ENCODE results near the gene CERS3. TPM values are rescaled to one million over a fixed set of nuclear protein-coding genes. Genes with fewer than 3 reads are reported as not detected.

Gene CERS3
- total RNA-seq, 4 donors from 2014 or later, result 0.11 TPM; not detected in 3

GRCh38 chr15:100400996-100401395 is 127.8 kb downstream of the CERS3 start:
- Histone ChIP-seq H3K27me3 (no peaks in the 10 kb centered on the region), H3K9me3 (no peaks in the 10 kb centered on the region), H3K27ac (replicated peaks in 1 of 4) (no peak overlapping the region), H3K4me1 (no peaks in the 10 kb centered on the region), H3K36me3 (no peaks in the 10 kb centered on the region), H3K4me3 (no peak overlapping the region)
- WGBS, result 86% methylated on average over 6 of the region's 6 CpGs
- TF ChIP-seq CTCF (IDR thresholded peaks at IDR 0.05), result no peak
- no peak for TF ChIP-seq EP300 (IDR thresholded peaks at IDR 0.05)
- no peak for TF ChIP-seq POLR2AphosphoS5 (IDR thresholded peaks at IDR 0.05)
- no peak for TF ChIP-seq POLR2A (IDR thresholded peaks at IDR 0.05; ENCODE audit: low read depth)
- intact Hi-C loops (cut with DNase I), result no loop called here
- DNase-seq (ENCODE audit: extremely low spot score), result no peak

GRCh38 chr15:100394736-100395440 is 133.9 kb downstream of the CERS3 start:
- Histone ChIP-seq H3K27me3 (no peaks in the 10 kb centered on the region), H3K4me1 (peaks cover 0 to 4% (median 0%) of the 10 kb centered on the region in 4 donors), H3K36me3 (no peaks in the 10 kb centered on the region), H3K27ac (replicated peaks in 1 of 4) (no peak overlapping the region), H3K9me3 (no peaks in the 10 kb centered on the region), H3K4me3 (no peak overlapping the region)
- WGBS, result 70% methylated on average over 4 of the region's 4 CpGs
- no peak for TF ChIP-seq EP300 (IDR thresholded peaks at IDR 0.05)
- no peak for TF ChIP-seq CTCF (IDR thresholded peaks at IDR 0.05)
- DNase-seq (ENCODE audit: extremely low spot score), result no peak
- intact Hi-C loops (cut with DNase I), result no loop called here

- WGBS, result 62% methylated on average over 2 of the region's 2 CpGs
- Histone ChIP-seq H3K27ac (replicated peaks in 1 of 4) (no peak overlapping the region), H3K4me1 (peaks cover 0 to 4% (median 0%) of the 10 kb centered on the region in 4 donors), H3K36me3 (no peaks in the 10 kb centered on the region), H3K9me3 (no peaks in the 10 kb centered on the region), H3K4me3 (no peak overlapping the region), H3K27me3 (no peaks in the 10 kb centered on the region)
- intact Hi-C loops (cut with DNase I), result no loop called here
- TF ChIP-seq POLR2A (IDR thresholded peaks at IDR 0.05; ENCODE audit: low read depth) (no peak), CTCF (IDR thresholded peaks at IDR 0.05) (no peak), POLR2AphosphoS5 (IDR thresholded peaks at IDR 0.05) (no peak), EP300 (IDR thresholded peaks at IDR 0.05) (no peak)
- DNase-seq (ENCODE audit: extremely low spot score), result no peak
Observed at GRCh38 chr15:100393008-100393407, 135.7 kb downstream of the CERS3 start.

GRCh38 chr15:100385300-100386050 is 143.3 kb downstream of the CERS3 start:
- no peak overlapping the region for H3K27ac ChIP-seq (replicated peaks in 1 of 4)
- H3K4me1 ChIP-seq, result no peaks in the 10 kb centered on the region
- H3K27me3 ChIP-seq, result no peaks in the 10 kb centered on the region
- H3K4me3 ChIP-seq, result no peak overlapping the region
- intact Hi-C loops (cut with DNase I), result no loop called here
- peaks cover 0 to 35% (median 24%) of the 10 kb centered on the region in 4 donors for H3K9me3 ChIP-seq
- DNase-seq (ENCODE audit: extremely low spot score), result no peak
- TF ChIP-seq POLR2A (IDR thresholded peaks at IDR 0.05; ENCODE audit: low read depth) (no peak), EP300 (IDR thresholded peaks at IDR 0.05) (no peak), POLR2AphosphoS5 (IDR thresholded peaks at IDR 0.05) (no peak), CTCF (IDR thresholded peaks at IDR 0.05) (no peak)
- H3K36me3 ChIP-seq, result peaks cover 0 to 10% (median 0%) of the 10 kb centered on the region in 4 donors
- 86% methylated on average over 3 of the region's 3 CpGs for WGBS

All from esophagus muscularis mucosa (tissue), 4 donors.